Activated CD4-positive, CD25-positive, alpha-beta regulatory T cell (primary cell): Measurements from ENCODE around the gene KRTAP4-3.
"Not testable (repeated sequence)": the region's sequence is repeated elsewhere in the genome, so short reads cannot be mapped to it uniquely, and the experiment has no call there.

ENCODE experiments used
- DNase-seq, 4 experiments: peaks; one replicate each; lab custom pipeline; 2025; lab: John Stamatoyannopoulos, UW

Gene KRTAP4-3

GRCh38 chr17:41117846-41118386 lies 50.1 kb downstream of the KRTAP4-3 start, which contains the start of gene KRTAP4-11:
Gene KRTAP4-11, minus strand, starts transcription at chr17:41118373. Its CDS starts 58 bp downstream, at chr17:41118315.
- DNase-seq, result not testable (repeated sequence)
